NCI-H2029 (cell line): ENCODE measurements around the gene N4BP2L2.

Source experiments
- DNase-seq: peaks from one replicate; lab custom pipeline; 2025; lab: John Stamatoyannopoulos, UW

N4BP2L2 gene

DNA sequence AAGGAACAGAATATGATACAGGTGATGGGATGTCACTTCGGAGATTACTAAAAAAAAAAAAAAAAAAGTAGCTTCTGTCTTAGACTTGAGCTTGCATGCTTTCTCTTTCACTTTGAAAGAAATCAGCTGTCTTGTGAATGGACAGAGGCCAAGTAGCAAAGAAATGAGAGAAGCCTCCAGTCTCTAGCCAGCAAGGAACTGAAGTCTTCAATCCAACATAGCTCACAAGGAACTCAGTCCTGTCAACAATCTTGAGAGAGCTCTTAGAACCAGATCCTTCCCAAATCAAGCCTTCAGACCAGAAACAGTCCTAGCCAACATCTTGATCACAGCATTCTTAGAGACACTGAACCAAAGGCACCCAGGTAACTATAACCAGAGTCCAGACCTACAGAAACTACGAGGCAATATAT is 7.7 kb downstream of the N4BP2L2 start:
- no peak for DNase-seq

DNA sequence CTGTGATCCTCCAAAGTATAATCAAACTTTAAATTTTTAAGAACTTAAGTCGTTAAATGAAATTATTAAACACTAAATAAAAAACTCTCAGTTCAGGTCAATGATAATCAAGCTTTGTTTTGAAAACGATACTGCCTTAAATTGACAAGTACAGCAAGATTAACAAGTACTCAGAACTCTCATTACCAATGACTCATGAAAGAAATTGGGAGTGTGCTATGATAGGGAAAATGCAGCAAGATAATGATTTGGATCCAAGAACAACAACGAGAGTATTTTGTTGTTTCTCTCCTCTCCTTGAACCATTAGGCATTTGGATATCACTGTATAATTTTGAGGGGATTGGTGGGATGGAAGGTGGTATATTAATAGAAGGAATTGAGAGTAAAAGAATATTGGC is 10.2 kb downstream of the N4BP2L2 start:
- no peak for DNase-seq

DNA sequence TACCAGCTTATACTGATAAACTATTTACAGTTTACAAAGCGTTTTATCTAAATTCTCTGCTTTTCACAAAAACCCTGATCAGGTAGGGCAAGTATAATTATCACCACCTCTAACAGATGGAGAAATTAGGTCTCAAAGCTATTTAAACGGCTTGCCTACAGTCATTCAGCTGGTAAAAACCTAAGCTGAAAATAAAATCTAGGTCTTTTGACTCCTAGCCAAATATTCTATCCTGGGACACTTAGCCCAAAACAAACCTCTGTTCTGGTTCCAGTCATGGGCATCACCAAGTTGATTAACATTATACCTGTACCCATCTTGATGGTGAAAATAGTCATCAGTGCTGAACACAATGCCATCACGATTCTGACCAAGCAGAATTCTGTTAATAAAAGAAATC is 11.4 kb downstream of the N4BP2L2 start:
- DNase-seq: no peak

DNA sequence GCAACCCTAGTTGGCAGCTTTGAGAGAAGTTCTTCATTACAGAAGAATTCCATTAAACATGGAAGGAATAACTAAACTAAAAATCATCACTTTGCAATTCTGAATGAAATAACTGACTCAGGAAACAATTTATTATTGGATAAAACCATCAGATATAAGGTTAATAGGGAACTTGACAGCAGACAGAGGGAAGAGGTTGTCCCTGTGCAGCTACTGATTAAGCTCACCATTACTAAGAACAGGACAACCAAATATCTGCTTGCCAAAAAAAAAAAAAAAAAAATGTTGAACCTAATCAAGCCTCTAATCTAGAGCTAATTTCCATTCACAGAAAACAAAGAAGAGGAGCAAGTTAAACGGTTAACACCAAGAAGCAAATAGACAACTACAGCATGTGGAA is 12.8 kb downstream of the N4BP2L2 start:
- no peak for DNase-seq

DNA sequence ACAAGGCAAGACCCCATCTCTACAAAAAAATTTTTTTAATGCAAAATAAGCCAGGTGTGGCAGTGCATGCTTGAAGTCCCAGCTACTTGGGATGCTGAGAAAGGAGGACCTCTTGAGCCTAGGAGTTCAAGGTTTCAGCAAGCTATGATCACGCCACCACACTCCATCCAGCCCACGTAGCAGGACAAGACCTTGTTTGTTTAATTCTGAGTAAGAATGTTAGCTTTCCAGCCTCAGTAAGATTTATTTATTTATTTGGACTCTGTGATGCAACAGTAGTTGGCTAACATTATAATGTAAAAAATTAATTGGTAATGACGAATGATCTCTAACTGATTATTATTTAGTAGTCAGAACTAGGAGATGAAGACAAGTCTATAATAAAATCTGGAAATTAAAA is 23.3 kb downstream of the N4BP2L2 start:
- no peak for DNase-seq

DNA sequence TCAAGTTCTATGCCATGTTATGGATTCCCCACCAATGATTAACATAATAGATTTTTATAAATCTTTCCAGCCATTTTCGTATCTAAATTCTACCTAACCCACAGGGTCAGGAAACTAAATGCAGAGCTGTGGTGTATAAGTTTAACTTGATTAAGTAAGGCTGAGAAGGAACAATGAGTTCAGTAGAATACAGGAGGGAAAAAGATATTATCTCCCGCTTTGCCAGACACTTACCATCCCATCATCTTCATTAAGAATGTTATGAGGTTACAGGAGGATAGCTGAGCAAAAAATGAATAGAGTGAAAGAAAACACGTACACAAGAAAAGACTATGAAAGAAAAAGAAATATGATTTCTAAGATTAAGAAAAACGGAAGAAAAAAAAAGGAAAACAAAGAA is 27.1 kb downstream of the N4BP2L2 start:
- DNase-seq: no peak

DNA sequence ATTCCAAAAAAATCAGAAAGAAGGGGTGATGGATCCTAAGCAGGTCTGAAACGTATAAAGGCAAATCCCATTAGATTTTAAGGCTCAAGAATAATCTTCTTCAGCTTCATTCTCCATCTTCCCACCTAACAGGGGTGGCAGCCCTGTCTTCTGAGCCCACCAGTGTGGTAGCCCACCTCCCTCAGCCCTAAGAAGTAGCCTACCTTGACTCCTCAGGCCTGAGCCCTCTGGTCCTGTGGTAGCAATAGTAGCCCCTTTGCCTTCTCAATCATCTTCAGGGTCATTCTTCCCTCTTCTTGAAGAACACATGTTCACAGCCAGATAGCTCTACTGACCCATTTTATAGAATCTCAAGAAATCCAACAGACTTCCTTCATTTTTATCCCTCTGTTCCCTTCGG is 33.7 kb downstream of the N4BP2L2 start:
- no peak for DNase-seq

DNA sequence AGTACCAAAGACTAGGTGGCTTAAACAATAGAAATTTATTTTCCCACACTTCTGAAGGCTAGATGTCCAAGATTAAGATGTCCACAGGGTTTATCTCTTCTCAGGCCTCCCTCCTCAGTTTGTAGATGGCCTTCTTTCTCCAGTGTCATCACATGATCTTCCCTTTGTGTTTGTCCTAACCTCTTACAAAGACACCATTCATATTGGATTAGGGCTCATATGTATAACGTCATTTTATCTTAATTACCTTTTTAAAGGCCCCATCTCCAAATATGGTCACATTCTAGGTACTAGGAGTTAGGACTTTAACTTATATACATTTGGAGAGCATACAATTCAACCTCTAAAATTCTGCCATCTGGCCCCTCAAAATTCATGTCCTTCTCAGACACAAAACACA is 34.3 kb downstream of the N4BP2L2 start:
- DNase-seq: no peak

DNA sequence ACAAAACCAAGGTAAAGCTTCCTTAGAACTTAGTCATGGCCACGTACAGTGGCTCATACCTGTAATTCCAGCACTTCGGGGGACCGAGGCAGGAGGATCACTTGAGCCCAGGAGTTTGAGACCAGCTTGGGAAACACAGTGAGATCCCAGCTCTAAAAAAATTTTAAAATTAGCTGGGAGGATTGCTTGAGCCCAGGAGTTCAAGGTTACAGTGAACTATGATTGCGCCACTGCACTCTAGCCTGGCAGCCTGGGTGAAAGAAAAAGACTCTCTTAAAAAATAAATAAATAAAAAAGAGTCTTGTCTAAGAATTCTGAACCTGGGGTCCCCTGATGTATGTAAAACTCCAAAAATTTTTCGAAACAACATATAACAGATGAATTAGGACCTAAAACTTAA is 34.9 kb downstream of the N4BP2L2 start:
- DNase-seq: no peak

DNA sequence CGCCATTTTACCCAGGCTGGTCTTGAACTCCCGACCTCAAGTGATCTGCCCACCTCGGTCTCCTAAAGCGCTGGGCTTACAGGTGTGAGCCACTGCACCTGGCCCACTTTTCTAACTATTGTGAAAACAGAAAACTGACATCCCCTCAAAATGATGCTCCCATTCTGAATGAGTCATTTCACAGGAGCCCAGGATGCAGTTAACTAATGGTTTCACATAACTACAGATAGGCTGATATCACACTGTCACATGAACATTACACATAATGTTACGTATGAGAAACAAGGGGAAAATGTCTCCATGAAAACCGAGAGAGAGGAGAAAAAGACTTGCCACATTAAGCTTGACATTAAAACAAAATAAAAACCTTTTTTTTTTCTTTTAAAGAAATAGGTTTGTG is 37.5 kb downstream of the N4BP2L2 start:
- DNase-seq: no peak

DNA sequence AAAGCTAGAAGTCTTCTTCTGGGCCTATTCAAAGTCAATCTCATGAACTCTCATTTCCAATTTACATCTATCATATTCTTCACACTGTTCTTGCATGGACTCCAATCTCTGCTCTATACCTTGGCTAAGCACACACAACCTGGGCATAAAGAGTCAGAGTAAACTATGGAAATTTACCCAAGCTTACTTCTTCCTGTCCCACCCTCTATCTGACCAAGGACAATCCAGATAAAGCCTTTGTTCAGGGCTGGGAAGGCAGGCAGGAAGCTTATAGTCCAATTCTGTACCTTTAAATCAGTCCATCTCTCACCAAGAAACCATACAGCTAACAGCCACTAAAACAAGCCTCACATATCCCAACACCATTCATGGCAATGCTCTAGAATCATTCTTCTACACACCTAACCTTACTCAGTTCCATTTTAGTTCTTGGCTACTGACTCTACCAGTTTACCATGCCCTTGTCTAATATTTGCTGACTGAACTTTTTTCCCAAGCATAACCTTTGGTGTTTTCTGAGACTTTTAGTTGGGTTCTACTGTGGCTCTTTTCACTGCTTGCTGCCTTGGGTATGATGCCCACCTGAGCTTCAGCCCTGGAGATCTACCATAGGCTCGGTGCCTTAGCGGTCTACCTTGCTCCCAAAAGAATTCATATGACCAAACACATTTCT is 38.9 kb downstream of the N4BP2L2 start:
- DNase-seq: no peak

DNA sequence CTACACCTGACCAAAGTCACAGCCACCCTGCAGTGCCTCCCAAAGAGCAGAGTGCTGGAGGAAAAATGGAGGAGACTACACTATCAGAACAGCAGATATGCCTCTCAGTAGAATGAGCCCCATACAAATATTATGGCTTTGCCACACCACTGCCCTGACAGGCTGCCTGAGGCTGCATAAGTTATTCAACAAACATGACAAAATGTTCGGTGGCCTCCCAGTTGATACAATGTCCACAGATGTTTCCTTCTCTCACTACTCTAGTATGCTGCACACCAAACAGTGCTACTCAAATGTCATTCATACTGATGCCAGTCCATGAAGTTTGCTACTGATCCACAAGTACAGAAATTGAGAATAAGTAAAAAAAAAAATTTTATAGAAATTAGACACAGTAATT is 41.0 kb downstream of the N4BP2L2 start:
- DNase-seq: no peak

DNA sequence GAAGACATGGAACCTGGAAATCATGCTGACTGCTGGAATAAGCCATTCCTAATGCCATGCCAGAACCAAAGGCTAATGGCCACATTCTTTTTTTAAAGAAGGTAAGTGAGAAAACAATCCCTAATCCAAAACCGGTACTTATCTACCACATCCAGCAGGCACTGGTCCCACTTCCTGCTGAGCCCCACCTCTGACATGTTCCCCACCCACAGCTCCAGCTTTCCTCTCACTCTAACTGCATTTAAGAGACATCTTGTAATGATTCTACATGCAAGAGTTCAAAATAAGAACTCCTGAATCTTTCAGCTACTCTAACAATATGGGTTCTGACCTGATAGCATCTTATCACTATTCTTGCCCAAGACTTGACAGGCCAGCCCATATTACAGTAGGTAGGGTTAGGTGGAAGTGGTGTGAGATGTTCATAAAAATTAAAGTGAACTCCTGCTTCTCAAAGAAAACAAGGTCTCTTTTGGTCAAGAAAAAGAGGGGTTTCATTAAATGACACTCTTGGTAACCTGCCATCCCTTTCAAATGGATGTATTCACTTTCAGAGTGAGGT is 41.9 kb downstream of the N4BP2L2 start:
- no peak for DNase-seq

DNA sequence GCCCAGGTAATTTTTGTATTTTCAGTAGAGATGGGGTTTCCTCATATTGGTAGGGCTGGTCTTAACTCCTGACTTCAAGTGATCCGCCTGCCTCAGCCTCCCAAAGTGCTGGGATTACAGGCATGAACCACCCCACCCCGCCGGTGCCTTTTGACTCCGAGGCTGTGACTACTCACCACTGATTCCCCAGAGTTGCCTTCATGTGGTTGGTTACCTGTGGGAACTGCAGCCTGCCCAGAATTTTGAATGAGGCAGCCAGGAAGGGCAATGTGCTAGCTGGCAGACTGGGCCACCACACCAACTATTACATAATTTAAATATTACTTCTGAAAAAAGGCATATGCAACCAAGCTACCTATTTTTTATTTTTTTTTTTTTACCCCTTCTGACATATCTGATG is 42.8 kb downstream of the N4BP2L2 start:
- no peak for DNase-seq

DNA sequence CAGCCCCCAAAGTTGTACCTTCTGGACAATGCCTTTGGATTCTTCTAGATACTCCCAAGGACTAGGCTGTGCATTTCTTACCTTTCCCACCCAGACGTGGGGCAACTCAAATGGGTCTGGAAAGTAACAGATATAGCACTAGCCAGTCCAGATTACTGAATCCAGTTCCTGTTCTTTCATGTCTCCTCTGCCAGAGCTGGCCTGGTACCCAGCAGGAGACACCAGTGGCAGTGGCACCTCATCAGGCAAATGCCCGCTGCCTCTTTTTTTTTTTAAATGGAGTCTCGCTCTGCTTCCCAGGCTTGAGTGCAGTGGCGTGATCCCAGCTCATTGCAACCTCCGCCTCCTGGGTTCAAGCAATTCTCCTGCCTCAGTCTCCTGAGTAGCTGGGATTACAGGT is 43.2 kb downstream of the N4BP2L2 start:
- no peak for DNase-seq

DNA sequence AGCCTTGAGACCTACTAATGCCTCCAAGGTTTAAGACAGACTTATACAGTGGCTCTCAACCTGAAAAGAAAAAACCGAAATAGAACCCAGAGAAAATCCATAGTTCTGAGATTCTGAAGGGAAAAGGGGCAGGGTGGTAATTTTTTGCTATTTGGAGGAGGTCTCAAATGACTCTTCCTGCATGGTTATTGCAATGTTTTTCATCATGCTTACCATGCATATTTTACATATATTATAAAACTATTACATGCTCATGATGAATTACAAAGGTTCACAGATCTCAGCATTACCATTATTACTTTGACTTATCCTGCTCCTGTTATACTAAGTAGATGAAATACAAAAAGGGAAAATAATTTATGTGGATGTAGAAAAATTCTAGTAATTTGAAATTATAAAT is 47.6 kb downstream of the N4BP2L2 start:
- DNase-seq: no peak

DNA sequence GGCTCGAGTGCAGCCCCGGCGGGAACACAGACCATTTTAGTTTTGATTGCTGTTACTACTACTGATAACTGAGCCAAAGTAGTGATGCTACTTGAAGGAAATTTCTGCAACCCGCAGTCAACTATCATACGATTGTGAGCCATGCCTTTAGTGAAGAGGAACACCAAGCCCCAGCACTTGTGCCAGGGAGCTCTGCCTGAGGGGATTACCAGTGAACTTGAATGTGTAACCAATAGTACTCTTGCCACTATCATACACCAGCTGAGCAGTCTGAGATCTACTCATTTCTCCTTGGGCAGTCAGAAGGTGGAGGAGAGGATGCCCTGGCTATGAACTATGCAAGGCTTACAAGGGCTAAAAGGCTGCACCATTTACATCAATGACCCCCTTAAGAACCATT is 61.7 kb downstream of the N4BP2L2 start:
- no peak for DNase-seq

DNA sequence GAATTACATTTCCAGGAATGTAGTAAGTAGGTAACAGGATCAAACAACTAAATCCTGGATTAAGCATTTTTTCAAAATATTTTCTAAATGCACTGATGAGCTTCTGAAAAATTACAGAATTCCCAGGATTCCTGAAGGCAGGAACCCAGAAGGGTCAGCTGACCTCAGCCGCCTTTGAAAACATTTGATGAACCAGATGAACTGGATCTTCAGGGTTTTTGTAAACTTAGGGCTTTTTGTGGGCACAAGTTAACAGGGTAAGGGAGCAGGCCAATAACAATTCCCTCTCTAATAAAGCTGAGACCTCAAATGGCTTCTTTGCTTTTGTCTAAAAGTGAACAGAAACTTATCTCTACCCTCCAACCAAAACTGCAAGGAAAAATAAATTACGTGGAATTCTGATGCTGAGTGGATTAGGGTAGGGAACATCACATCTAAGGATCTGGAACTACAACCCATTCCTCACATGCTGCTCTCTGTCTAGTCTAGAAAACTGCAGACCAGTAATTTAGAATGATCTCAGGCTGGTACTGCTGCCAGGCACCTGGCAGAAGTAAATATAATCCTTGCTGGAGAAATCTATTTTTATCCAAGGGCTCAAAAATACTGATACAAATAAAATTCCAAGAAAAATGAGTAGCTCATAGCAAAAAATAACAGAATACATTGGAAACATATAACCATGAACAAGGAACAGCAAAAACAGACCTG is 62.4 kb downstream of the N4BP2L2 start:
- DNase-seq: no peak

DNA sequence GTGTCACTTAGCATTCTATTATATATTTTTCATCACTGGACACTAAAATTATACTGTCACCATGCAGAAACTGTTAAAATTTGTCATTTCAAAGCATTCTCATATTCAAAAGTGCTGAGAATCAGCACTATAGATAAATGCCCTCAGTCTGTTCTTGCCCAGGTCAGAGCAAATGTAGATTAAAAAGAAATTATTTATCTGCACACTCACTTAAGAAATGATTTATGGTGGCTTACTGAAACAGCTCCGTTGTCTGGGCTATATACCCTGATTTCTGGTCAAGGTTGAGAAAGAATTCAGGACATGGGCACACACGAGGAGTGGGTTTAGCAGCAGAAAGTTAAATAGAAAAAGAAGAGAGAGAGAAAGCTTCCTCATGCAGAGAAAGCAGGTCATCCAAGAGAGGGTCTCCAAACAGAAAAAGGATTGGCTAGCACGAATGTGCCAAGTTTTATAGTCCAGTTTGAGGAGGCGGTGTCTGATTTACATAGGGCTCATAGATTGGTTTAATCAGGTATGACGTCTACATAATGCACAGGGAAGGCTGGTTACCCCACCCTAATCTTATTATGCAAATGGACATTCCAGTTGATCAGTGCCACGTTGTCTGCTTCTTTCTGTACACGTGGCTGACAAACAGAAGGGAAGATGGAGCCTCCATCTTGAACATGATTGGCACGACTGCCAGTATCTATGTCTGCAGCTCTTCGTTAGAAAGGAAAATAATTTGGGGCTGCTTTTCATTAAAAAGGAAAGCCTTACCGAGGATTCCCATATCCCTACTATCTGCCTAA is 63.4 kb downstream of the N4BP2L2 start:
- DNase-seq: no peak

DNA sequence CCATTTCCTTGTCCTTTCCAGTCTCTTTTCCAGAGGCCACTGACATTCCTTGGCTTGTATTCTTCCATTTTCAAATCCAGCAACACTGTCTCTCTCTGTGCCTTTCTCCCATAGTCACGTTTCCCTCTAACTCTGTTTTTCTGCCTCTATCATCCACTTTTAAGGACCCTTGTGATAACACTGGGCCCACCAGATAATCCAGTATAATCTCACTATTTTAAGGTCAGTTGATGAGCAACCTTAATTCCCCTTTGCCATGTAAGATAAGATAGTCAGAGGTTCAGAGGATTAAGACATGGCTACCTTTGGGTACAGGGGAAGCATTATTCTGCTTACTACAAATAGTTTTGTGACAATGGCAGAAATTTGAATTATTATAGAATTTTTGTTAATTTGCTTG is 64.9 kb downstream of the N4BP2L2 start:
- no peak for DNase-seq

DNA sequence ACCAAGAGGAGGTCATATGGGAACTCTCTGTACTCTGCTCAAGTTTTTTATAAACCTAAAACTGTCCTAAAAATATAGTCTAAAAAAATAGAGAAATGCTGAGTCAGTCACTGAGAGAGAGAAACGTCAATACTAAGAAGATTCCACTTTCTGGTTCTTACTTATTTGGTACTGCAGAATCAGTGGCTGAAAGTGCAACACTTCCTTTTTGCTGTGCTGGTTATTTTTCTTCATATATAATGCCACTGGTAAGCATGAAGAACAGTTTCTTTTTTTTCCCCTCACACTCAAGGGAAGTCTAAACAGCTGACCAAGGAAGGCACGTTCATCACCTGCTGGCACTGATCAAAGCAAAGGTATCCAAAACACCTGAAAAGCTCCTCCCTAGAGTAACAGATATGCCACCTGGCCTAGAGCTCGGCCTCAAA is 66.4 kb downstream of the N4BP2L2 start:
- no peak for DNase-seq

DNA sequence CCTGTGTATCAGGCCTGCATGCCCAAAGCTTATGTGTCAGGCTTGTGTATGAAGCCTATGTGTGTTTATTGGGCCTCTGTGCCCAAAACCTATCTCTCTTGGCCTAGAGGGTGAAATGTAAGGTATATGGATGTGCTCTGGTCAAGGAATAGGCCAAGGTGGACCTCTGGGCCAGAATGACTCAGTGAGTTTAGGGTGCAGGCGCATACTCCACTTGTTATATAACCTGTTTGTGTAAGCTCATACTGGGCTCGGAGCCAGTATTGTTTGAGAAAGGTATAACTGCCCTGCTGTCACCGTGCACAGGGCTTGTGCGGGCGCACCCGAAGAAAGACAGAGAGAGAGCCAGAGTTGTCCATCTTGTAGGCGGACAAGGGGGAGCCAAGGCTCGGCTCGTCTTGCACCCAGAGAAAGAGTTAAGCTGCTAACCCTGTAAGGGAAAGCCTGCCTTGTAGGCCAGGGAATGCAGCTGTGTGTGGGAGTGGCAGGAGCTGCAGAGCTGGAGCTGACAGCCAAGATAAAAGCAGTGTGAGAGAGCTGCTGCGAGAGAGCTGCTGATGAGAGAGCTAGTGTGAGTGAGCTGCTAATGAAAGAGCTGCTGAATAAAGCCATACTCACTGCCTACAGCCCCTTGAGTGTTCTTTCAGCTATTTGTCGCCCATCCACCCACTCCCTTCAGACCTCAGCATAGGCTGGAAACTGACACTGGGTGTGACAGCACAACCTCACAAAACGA is 67.2 kb downstream of the N4BP2L2 start:
- DNase-seq: no peak
